Activated CD4-positive, alpha-beta T cell treated with anti-CD3 and anti-CD28 coated beads, Interleukin-2, Interleukin-6, amounts not matched to agents 100 ng/mL and 50 ng/mL, durations not matched to agents 16 hours and 8 hours (primary cell): ENCODE data around the gene DIDO1.
A peak's percentile ranks its signal among the peaks of the same experiment; 100 is the strongest.
"Not testable (repeated sequence)": the region's sequence is repeated elsewhere in the genome, so short reads cannot be mapped to it uniquely, and the experiment has no call there.

ENCODE experiments used
- DNase-seq: peaks from one replicate; pipeline ENCODE4 v3.0.0-alpha.2; 2020

The DIDO1 gene

DNA sequence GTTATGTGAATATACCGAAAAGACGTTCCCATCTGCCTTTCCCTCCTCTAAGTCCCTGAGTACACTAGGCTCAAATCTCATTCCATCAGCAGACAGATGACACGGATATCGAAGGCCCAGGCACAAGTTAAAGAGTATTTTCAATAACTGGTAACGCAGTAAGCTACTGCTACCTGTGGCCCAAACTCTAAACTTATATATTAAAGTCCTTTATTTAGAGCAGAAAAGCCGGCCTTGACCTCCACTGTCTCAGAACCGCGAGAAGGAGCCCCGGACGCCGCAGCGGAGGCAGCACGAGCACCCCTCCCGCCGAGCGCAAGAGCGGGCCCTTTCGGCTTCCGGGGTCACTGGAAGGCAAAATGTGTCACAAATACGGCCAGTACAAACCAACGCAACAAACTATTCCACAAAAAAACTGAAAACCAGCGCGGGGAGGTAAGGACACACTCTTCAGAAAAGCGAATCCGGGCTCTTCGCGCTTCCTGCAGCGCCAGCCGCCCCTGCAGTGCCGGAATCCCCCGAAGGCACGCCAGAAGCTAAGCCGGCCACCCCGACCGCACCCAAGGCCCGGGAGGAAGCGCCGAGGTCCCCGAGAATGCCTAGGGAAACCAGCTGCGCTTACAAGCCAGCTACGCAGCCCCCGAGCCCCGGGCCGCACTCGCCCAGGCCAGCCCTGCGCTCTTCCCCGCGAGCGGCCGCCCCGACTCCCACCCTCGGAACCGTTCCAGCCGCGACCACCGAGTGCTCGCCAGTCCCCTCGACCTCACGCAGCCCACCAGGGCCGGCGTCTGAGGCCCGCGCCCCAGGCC lies 681 bp downstream of the DIDO1 start:
- DNase-seq = peak; percentile 63

GRCh38 chr20:62925076-62925419 lies 1.3 kb downstream of the DIDO1 start:
- no peak for DNase-seq

GRCh38 chr20:62924442-62925075 lies 1.7 kb downstream of the DIDO1 start:
- peak; percentile 46 for DNase-seq

GRCh38 chr20:62923669-62924441 lies 2.5 kb downstream of the DIDO1 start:
- DNase-seq = no peak

- DNase-seq = not testable (repeated sequence)
These were observed 3.1 kb downstream of the DIDO1 start for GRCh38 chr20:62923059-62923668.

GRCh38 chr20:62922451-62922921 lies 3.8 kb downstream of the DIDO1 start:
- peak; percentile 84 for DNase-seq

GRCh38 chr20:62921119-62921687 lies 5.1 kb downstream of the DIDO1 start:
- DNase-seq = peak; percentile 84

DNA sequence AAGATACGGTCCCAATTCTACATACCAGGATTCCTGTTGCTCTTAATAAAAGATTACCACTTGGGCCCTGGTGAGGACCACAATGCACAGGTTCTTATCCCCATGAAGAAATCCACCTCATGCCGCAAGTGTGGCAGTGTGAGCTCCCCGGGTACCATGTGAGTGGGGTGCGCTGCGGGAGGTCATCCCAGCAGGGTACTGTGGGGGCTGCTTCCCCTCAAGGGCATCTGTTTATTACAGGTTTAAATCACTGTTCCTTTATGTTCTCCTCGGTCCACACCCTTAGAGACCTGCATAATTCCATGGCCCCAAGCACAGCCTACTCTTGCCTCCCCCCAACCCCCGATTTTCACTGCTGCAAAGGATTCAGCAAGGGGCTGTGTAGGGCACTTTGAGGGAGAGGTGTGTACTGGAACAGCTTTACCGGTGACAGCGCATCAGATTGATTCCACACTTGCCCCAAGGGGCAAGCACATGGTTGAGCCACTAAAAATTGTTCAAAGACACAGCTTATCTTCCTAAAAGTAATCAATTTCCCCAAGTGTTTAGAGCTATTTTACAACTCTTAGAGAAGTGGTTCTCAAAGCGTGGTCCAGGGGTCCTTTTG lies 6.2 kb downstream of the DIDO1 start:
- DNase-seq = no peak

DNA sequence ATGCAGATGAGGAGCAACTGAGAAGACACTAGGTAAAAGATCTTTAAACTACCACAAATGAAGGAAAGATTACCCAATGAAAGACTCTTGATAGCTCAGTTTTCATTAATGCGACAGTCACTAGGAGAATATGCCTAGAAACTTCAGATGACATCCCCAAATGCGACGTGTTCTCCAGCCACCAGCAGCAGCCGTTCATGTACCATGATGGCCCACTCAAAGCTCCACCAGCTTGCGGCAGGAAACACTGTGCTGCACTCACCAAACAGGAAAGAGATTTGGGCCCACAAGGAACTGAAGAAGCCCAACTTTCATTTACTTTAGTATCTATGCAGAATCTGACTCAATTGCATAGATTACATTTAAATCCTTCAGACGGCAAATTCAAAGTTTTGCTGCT lies 7.5 kb downstream of the DIDO1 start:
- peak; percentile 84 for DNase-seq

GRCh38 chr20:62918147-62918546 lies 8.2 kb downstream of the DIDO1 start:
- peak; percentile 58 for DNase-seq

DNA sequence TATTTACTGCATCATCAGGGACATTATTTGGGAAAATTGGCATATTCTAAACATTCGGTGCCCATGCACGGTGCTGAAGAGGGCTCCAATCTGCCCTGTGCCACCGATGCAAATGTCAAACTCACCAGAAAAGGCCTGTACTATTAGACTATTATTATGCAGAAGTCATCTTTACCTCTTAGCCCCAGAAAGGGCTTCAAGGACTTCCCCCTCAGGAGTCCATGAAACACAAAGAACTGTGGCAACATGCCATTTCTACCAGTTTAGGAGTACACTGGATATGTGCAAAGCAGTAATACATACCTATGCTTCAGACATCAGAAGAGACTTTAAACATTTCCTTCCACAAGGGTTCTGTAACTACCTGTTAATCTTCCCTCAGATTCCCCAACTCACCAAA lies 8.6 kb downstream of the DIDO1 start:
- no peak for DNase-seq

GRCh38 chr20:62916703-62917476 lies 9.4 kb downstream of the DIDO1 start:
- DNase-seq = no peak

- no peak for DNase-seq
These were observed 11.3 kb downstream of the DIDO1 start for GRCh38 chr20:62914970-62915457.

DNA sequence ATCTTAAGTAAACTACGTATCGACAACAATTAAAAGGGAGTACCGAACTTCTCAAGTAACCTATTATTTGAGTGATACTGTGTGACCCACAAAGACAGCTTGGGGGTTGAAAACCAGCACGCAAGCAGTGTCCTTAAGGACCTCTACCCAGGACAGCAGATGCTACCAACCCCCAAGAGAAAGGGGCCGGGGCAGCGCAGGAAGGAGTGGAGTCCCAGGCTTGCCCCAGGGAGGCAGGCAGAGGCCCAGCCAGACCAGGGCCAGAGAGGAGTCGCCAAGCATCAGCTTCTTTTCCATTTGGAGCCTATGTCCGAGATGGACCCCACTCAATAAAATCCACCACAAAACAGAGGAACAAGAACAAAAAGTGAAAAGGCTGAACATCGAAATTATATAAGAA lies 11.9 kb downstream of the DIDO1 start:
- no peak for DNase-seq

- DNase-seq = no peak
These were observed 13.2 kb downstream of the DIDO1 start for GRCh38 chr20:62913043-62913630.

GRCh38 chr20:62911701-62912280 lies 14.5 kb downstream of the DIDO1 start:
- no peak for DNase-seq

- no peak for DNase-seq
These were observed 15.4 kb downstream of the DIDO1 start for GRCh38 chr20:62910777-62911497.

DNA sequence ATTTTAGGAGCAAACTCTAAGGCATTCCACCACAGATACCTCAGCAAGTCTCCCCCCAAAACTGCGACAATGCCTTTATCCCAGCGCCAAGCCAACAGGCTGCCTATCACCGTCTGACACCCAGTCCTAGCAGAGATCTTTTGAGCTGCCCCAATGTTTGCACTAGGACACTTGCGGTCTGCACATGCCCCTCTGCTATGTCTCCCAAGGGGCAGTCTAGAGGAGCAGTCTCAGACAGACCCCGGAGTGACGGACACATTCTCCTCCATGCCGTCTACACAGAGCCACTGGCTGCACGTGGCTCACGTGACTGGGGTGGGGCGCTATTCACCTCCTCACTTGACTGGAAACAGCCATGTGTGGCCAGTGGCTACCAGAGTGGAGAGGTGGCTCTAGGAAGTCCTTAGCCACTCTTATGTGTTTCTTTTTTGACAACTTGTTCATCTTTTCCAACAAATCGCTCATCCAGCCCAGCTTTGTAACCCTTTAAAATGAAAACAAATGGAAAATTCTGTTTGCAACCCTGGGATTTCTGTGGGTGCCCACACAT lies 16.0 kb downstream of the DIDO1 start:
- DNase-seq = no peak

GRCh38 chr20:62908971-62909791 lies 17.1 kb downstream of the DIDO1 start:
- DNase-seq = no peak
